HCT116 (cell line): Measurements from ENCODE around the gene TSC1. TPM values are rescaled to one million over a fixed set of nuclear protein-coding genes. Genes with fewer than 3 reads are reported as not detected.

Experiments used
- ATAC-seq: fragments of 200-7000 bp; cut with Tn5 transposase; 2 replicates; pipeline ENCODE4 v1.9.1; 2020; ENCODE audit warnings: mild to moderate bottlenecking, moderate library complexity
- BruUV-seq: library from RNA; stranded (reverse); fragments of 400-500 nt; replicated peaks from 2 replicates; lab custom pipeline; 2021; lab: Mats Ljungman, UMichigan
- CTCF ChIA-PET: fragments of 300-600 bp; sonication (Branson Sonifier 250); formaldehyde crosslinking; loops from one replicate; lab custom pipeline; 2021; ENCODE audit warnings: antibody characterized with exemption; lab: Charles Lee
- POLR2A ChIA-PET: fragments of 300-600, 350-600 bp; sonication (Branson Sonifier 250); formaldehyde crosslinking; loops from one replicate; lab custom pipeline; 2021; ENCODE audit warnings: antibody characterized with exemption; lab: Charles Lee
- RAD21 ChIA-PET, 2 experiments: fragments of 300-600 bp; sonication (Branson Sonifier 250); formaldehyde crosslinking; loops; one replicate each; lab custom pipeline; 2023; ENCODE audit warnings: low total read pairs in 2 of 2; ENCODE audit not compliant: uncharacterized antibody in 2 of 2, unreplicated experiment in 2 of 2, low non-redundant PET in 1 of 2; lab: Charles Lee
- DNase-seq: peaks from one replicate; pipeline ENCODE4 v3.0.0-alpha.2; 2010; ENCODE audit warnings: low read depth, low spot score
- H2AFZ ChIP-seq: fragments of 200-600 bp; shearing (Covaris generic), sonication (generic); 2 replicates; pipeline ENCODE4 v1.6.1; 2017; ENCODE audit warnings: low read depth, mixed run types, mixed read lengths, antibody characterized with exemption, low read length; ENCODE audit not compliant: poor library complexity, severe bottlenecking
- H3K27ac ChIP-seq: 2 replicates; pipeline ENCODE4 v1.5.1; 2012; ENCODE audit warnings: low read depth, low read length
- H3K27me3 ChIP-seq: fragments of 200-600 bp; sonication (generic); 2 replicates; pipeline ENCODE4 v1.6.1; 2016; ENCODE audit warnings: mixed run types, low read length, mixed read lengths; ENCODE audit not compliant: insufficient read depth
- H3K36me3 ChIP-seq, 2 experiments: fragments of 200-500 bp in 1 of 2; fragments of 200-600 bp in 1 of 2; sonication (Bioruptor generic) in 1 of 2; sonication (generic) in 1 of 2; 2 replicates each; pipeline versions ENCODE4 v1.5.1 to v1.6.1; 2014 to 2016; ENCODE audit warnings: low read length in 2 of 2, inconsistent platforms in 1 of 2, mixed read lengths in 1 of 2, mixed run types in 1 of 2; ENCODE audit not compliant: insufficient read depth in 2 of 2, control insufficient read depth in 1 of 2
- H3K4me1 ChIP-seq, 2 experiments: fragments of 200-600 bp in 1 of 2; sonication (generic) in 1 of 2; 2 replicates each; pipeline versions ENCODE4 v1.5.1 to v1.6.1; 2012 to 2017; ENCODE audit warnings: low read length in 2 of 2, inconsistent platforms in 1 of 2, mild to moderate bottlenecking in 1 of 2, mixed read lengths in 1 of 2, mixed run types in 1 of 2, moderate library complexity in 1 of 2; ENCODE audit not compliant: insufficient read depth in 2 of 2, control insufficient read depth in 1 of 2
- H3K4me2 ChIP-seq: fragments of 200-600 bp; sonication (generic); 2 replicates; pipeline ENCODE4 v1.6.1; 2017; ENCODE audit warnings: mixed run types, low read length, mixed read lengths
- H3K4me3 ChIP-seq, 2 experiments: fragments of 200-600 bp in 1 of 2; sonication (generic) in 1 of 2; replicated peaks in 1 of 2; 2 replicates each; pipeline ENCODE4 v1.5.1; 2011 to 2016; ENCODE audit warnings: low read length in 2 of 2, control low read depth in 1 of 2, low read depth in 1 of 2, mild to moderate bottlenecking in 1 of 2, mixed read lengths in 1 of 2, mixed run types in 1 of 2
- H3K79me2 ChIP-seq: fragments of 200-600 bp; sonication (generic); 2 replicates; pipeline ENCODE4 v1.6.1; 2017; ENCODE audit warnings: mild to moderate bottlenecking, mixed run types, low read length, moderate library complexity, mixed read lengths; ENCODE audit not compliant: insufficient read depth
- H3K9ac ChIP-seq: fragments of 200-600 bp; sonication (generic); 2 replicates; pipeline ENCODE4 v1.6.1; 2016; ENCODE audit warnings: low read length, mixed read lengths
- H3K9me2 ChIP-seq: fragments of 200-600 bp; sonication (generic), shearing (Covaris generic); 2 replicates; pipeline ENCODE4 v1.6.1; 2017; ENCODE audit warnings: mixed run types, mild to moderate bottlenecking, moderate library complexity; ENCODE audit not compliant: insufficient read depth
- H3K9me3 ChIP-seq, 2 experiments: fragments of 200-500 bp in 1 of 2; fragments of 200-600 bp in 1 of 2; sonication (Bioruptor generic) in 1 of 2; sonication (generic) in 1 of 2; 2 replicates each; pipeline ENCODE4 v1.6.1; 2014 to 2017; ENCODE audit warnings: low read length in 2 of 2, mixed read lengths in 2 of 2, inconsistent platforms in 1 of 2, low read depth in 1 of 2, mild to moderate bottlenecking in 1 of 2, mixed run types in 1 of 2, moderate library complexity in 1 of 2; ENCODE audit not compliant: control insufficient read depth in 1 of 2, insufficient read depth in 1 of 2
- H4K20me1 ChIP-seq: fragments of 200-600 bp; sonication (generic), shearing (Covaris generic); 2 replicates; pipeline ENCODE4 v1.6.1; 2017; ENCODE audit warnings: mixed run types, mild to moderate bottlenecking, moderate library complexity; ENCODE audit not compliant: insufficient read depth
- ATF3 ChIP-seq: IDR thresholded peaks from 2 replicates; pipeline ENCODE4 v1.6.1; 2012
- EZH2 ChIP-seq: fragments of 200-600 bp; sonication (generic); IDR thresholded peaks from 2 replicates; pipeline ENCODE4 v1.6.1; 2017; ENCODE audit warnings: antibody characterized with exemption, mixed run types
- FOSL1 ChIP-seq: IDR thresholded peaks from 2 replicates; pipeline ENCODE4 v1.6.1; 2012; ENCODE audit warnings: low read depth
- JUND ChIP-seq: IDR thresholded peaks from 2 replicates; pipeline ENCODE4 v1.6.1; 2012
- POLR2A ChIP-seq: IDR thresholded peaks from 2 replicates; pipeline ENCODE4 v1.7.0; 2011; ENCODE audit warnings: borderline replicate concordance; ENCODE audit not compliant: insufficient read depth, insufficient read length; ENCODE audit errors: extremely low read depth
- SRF ChIP-seq: IDR thresholded peaks from 2 replicates; pipeline ENCODE4 v1.6.1; 2012; ENCODE audit warnings: low read depth
- TCF7L2 ChIP-seq: IDR thresholded peaks from 2 replicates; pipeline ENCODE4 v1.7.0; 2011; ENCODE audit warnings: borderline replicate concordance, inconsistent platforms; ENCODE audit not compliant: insufficient read depth, insufficient read length; ENCODE audit errors: extremely low read depth
- ZBTB33 ChIP-seq: IDR thresholded peaks from 2 replicates; pipeline ENCODE4 v1.6.1; 2011; ENCODE audit warnings: mild to moderate bottlenecking, low read length, moderate library complexity; ENCODE audit not compliant: insufficient replicate concordance; ENCODE audit errors: extremely low read depth
- ZNF274 ChIP-seq: fragments of 200-500 bp; sonication (Bioruptor generic); IDR thresholded peaks from 2 replicates; pipeline ENCODE4 v1.6.1; 2014; ENCODE audit warnings: mild to moderate bottlenecking, low read depth, low read length, inconsistent platforms
- intact Hi-C: fragments of 100-400 bp; cut with micrococcal nuclease; formaldehyde crosslinking; loops from 2 replicates; pipeline ENCODE4 v1.10.0; 2022
- total RNA-seq: library from RNA; stranded (reverse); gene quantifications from one replicate; pipeline ENCODE4 v1.2.1, GENCODE V29; 2021; ENCODE audit not compliant: unreplicated experiment

TSC1 gene
- total RNA-seq, 1 experiment from 2014 or later: 34.5 TPM

GRCh38 chr9:132946631-132947295 is 2.3 kb upstream of the TSC1 start:
- POLR2A ChIA-PET: no interaction called here
- H3K4me2 ChIP-seq: peak overlapping the region; percentile 47

More at GRCh38 chr9:132946631-132947295, 2.3 kb upstream of the TSC1 start:
- H3K9ac ChIP-seq: no peak overlapping the region
- CTCF ChIA-PET: no interaction called here
- no peak for DNase-seq
- ATAC-seq: no peak
- H3K9me3 ChIP-seq: no peaks in the 10 kb centered on the region
- peaks cover 25% of the 10 kb centered on the region for H3K79me2 ChIP-seq
- H3K4me1 ChIP-seq: peaks cover 7 to 30% of the 10 kb centered on the region in 2 experiments; a peak in 3 of 4 replicates
- no peaks in the 10 kb centered on the region for H3K27me3 ChIP-seq
- no peaks in the 10 kb centered on the region for H3K36me3 ChIP-seq
- H2AFZ ChIP-seq: no peak overlapping the region
- RAD21 ChIA-PET: no interaction called here
- intact Hi-C loops: no loop called here
- no peak overlapping the region for H3K4me3 ChIP-seq
- TF ChIP-seq JUND: no peak
- TF ChIP-seq ZNF274: no peak
- TF ChIP-seq POLR2A: no peak
- TF ChIP-seq FOSL1: 0 out of 2 replicates have a peak, but pooled peaks have one; percentile 14
- TF ChIP-seq SRF: no peak
- no peak for TF ChIP-seq EZH2
- TF ChIP-seq TCF7L2: no peak
- TF ChIP-seq ZBTB33: no peak
- TF ChIP-seq ATF3: no peak
- H3K9me2 ChIP-seq: no peaks in the 10 kb centered on the region
- no peaks in the 10 kb centered on the region for H4K20me1 ChIP-seq
- no peak overlapping the region for H3K27ac ChIP-seq
- BruUV-seq: no TSS peak
